IMR-90 (cell line): ENCODE results near the gene TNFRSF11A. TPM values are rescaled to one million over a fixed set of nuclear protein-coding genes. Genes with fewer than 3 reads are reported as not detected.

Experiments used
- ATAC-seq: fragments of 200-7000 bp; cut with Tn5 transposase; 2 replicates; pipeline ENCODE4 v1.9.1; 2020; ENCODE audit warnings: low read depth, mild to moderate bottlenecking, moderate library complexity
- BruUV-seq: library from RNA; stranded (reverse); fragments of 400-500 nt; replicated peaks from 2 replicates; lab custom pipeline; 2021; lab: Mats Ljungman, UMichigan
- CTCF ChIA-PET: fragments of 300-600 bp; formaldehyde crosslinking; extraction: SDS; loops from one replicate; lab custom pipeline; 2021; ENCODE audit warnings: antibody characterized with exemption; lab: Yijun Ruan, JAX
- POLR2A ChIA-PET: fragments of 300-600 bp; sonication (Branson Sonifier 250); formaldehyde crosslinking; loops from one replicate; lab custom pipeline; 2022; ENCODE audit warnings: antibody characterized with exemption; ENCODE audit not compliant: unreplicated experiment; lab: Charles Lee
- DNase-seq: peaks from one replicate; pipeline ENCODE4 v3.0.0; 2013
- H2AFZ ChIP-seq: replicated peaks from 2 replicates; pipeline ENCODE3; 2013; ENCODE audit warnings: low read length, mild to moderate bottlenecking; ENCODE audit not compliant: poor library complexity
- H2AK5ac ChIP-seq: 2 replicates; pipeline ENCODE4 v1.6.1; 2013; ENCODE audit warnings: low read depth, low read length, inconsistent platforms
- H2AK9ac ChIP-seq: replicated peaks from 2 replicates; pipeline ENCODE3; 2013; ENCODE audit warnings: mild to moderate bottlenecking, low read depth, low read length, moderate library complexity; ENCODE audit not compliant: poor library complexity
- H2BK120ac ChIP-seq: 2 replicates; pipeline ENCODE4 v1.6.1; 2013; ENCODE audit warnings: low read depth, low read length, inconsistent platforms
- H2BK15ac ChIP-seq: 3 replicates; pipeline ENCODE4 v1.6.1; 2013; ENCODE audit warnings: low read depth, low read length, inconsistent platforms
- H2BK20ac ChIP-seq: 2 replicates; pipeline ENCODE4 v1.6.1; 2013; ENCODE audit warnings: low read depth, mild to moderate bottlenecking, inconsistent platforms, low read length, moderate library complexity
- H2BK5ac ChIP-seq: 2 replicates; pipeline ENCODE4 v1.6.1; 2013; ENCODE audit warnings: mild to moderate bottlenecking, low read depth, low read length, inconsistent platforms; ENCODE audit not compliant: poor library complexity, severe bottlenecking
- H3K14ac ChIP-seq: replicated peaks from 2 replicates; pipeline ENCODE4 v1.6.1; 2013; ENCODE audit warnings: low read depth, low read length, inconsistent platforms
- H3K18ac ChIP-seq: 2 replicates; pipeline ENCODE4 v1.6.1; 2013; ENCODE audit warnings: low read depth, low read length, control low read depth
- H3K23ac ChIP-seq: 2 replicates; pipeline ENCODE4 v1.6.1; 2013; ENCODE audit warnings: low read depth, low read length, inconsistent platforms
- H3K27ac ChIP-seq: 2 replicates; pipeline ENCODE4 v1.5.1; 2013; ENCODE audit warnings: mild to moderate bottlenecking, control low read depth, low read length; ENCODE audit not compliant: insufficient read depth
- H3K27me3 ChIP-seq: 2 replicates; pipeline ENCODE4 v1.6.1; 2013; ENCODE audit warnings: low read length; ENCODE audit not compliant: control insufficient read depth, insufficient read depth
- H3K36me3 ChIP-seq: 2 replicates; pipeline ENCODE4 v1.6.1; 2013; ENCODE audit warnings: low read length, mixed read lengths; ENCODE audit not compliant: control insufficient read depth, insufficient read depth
- H3K4ac ChIP-seq: 2 replicates; pipeline ENCODE4 v1.6.1; 2013; ENCODE audit warnings: low read depth, low read length, inconsistent platforms
- H3K4me1 ChIP-seq: 2 replicates; pipeline ENCODE4 v1.6.1; 2013; ENCODE audit warnings: low read length, mixed read lengths; ENCODE audit not compliant: control insufficient read depth, insufficient read depth
- H3K4me2 ChIP-seq: 2 replicates; pipeline ENCODE4 v1.6.1; 2013; ENCODE audit warnings: low read depth, mild to moderate bottlenecking, control low read depth, low read length, moderate library complexity
- H3K4me3 ChIP-seq: 2 replicates; pipeline ENCODE4 v1.5.1; 2013; ENCODE audit warnings: low read depth, mild to moderate bottlenecking, control low read depth, low read length, moderate library complexity; ENCODE audit not compliant: insufficient read depth
- H3K56ac ChIP-seq: 2 replicates; pipeline ENCODE4 v1.6.1; 2013; ENCODE audit warnings: low read length, inconsistent platforms; ENCODE audit not compliant: insufficient read depth; ENCODE audit errors: extremely low read depth
- H3K79me1 ChIP-seq, 2 experiments: 2 replicates each; pipeline ENCODE4 v1.6.1; 2013; ENCODE audit warnings: low read length in 2 of 2, inconsistent platforms in 1 of 2, low read depth in 1 of 2
- H3K9ac ChIP-seq: 2 replicates; pipeline ENCODE4 v1.6.1; 2013; ENCODE audit warnings: low read depth, low read length, control low read depth
- H3K9me1 ChIP-seq: 2 replicates; pipeline ENCODE4 v1.6.1; 2013; ENCODE audit warnings: low read length, inconsistent platforms; ENCODE audit not compliant: insufficient read depth
- H3K9me3 ChIP-seq: 2 replicates; pipeline ENCODE4 v1.6.1; 2013; ENCODE audit warnings: low read length; ENCODE audit not compliant: control insufficient read depth, insufficient read depth
- H4K20me1 ChIP-seq: 2 replicates; pipeline ENCODE4 v1.6.1; 2013; ENCODE audit warnings: low read length, inconsistent platforms; ENCODE audit not compliant: insufficient read depth
- H4K5ac ChIP-seq: 2 replicates; pipeline ENCODE4 v1.6.1; 2013; ENCODE audit warnings: mild to moderate bottlenecking, low read depth, low read length, control low read depth
- H4K8ac ChIP-seq, 2 experiments: 2 replicates each; pipeline ENCODE4 v1.6.1; 2013; ENCODE audit warnings: low read depth in 2 of 2, low read length in 2 of 2, control low read depth in 1 of 2, inconsistent platforms in 1 of 2
- H4K91ac ChIP-seq: 2 replicates; pipeline ENCODE4 v1.6.1; 2013; ENCODE audit warnings: low read depth, low read length, inconsistent platforms; ENCODE audit not compliant: insufficient read depth
- BHLHE40 ChIP-seq: fragments of 150-350 bp; IDR thresholded peaks from 2 replicates; pipeline ENCODE4 v1.6.1; 2016; ENCODE audit warnings: mild to moderate bottlenecking, low read depth, low read length
- CEBPB ChIP-seq: IDR thresholded peaks from 2 replicates; pipeline ENCODE4 v1.6.1; 2012; ENCODE audit warnings: low read depth, low read length, improper control_type of control experiment
- CHD1 ChIP-seq: IDR thresholded peaks from 2 replicates; pipeline ENCODE4 v1.6.1; 2012; ENCODE audit warnings: low read depth, low read length, improper control_type of control experiment
- FOS ChIP-seq: fragments of 150-350 bp; IDR thresholded peaks from 2 replicates; pipeline ENCODE4 v1.6.1; 2016; ENCODE audit warnings: low read depth, low read length
- MAFK ChIP-seq: IDR thresholded peaks from 2 replicates; pipeline ENCODE4 v1.6.1; 2012; ENCODE audit warnings: low read depth, low read length, improper control_type of control experiment
- MAZ ChIP-seq: IDR thresholded peaks from 2 replicates; pipeline ENCODE4 v1.6.1; 2012; ENCODE audit warnings: low read depth, mild to moderate bottlenecking, low read length, improper control_type of control experiment, moderate library complexity, borderline replicate concordance
- MXI1 ChIP-seq: IDR thresholded peaks from 2 replicates; pipeline ENCODE4 v1.6.1; 2012; ENCODE audit warnings: low read depth, mild to moderate bottlenecking, low read length, moderate library complexity, borderline replicate concordance
- NFE2L2 ChIP-seq: fragments of 150-350 bp; IDR thresholded peaks from 2 replicates; pipeline ENCODE4 v1.6.1; 2016; ENCODE audit warnings: low read depth, mild to moderate bottlenecking, low read length
- POLR2A ChIP-seq: IDR thresholded peaks from 2 replicates; pipeline ENCODE4 v1.6.1; 2012; ENCODE audit warnings: mild to moderate bottlenecking, low read depth, low read length
- RAD21 ChIP-seq: IDR thresholded peaks from 2 replicates; pipeline ENCODE4 v1.6.1; 2012; ENCODE audit warnings: low read length, improper control_type of control experiment
- RCOR1 ChIP-seq: IDR thresholded peaks from 2 replicates; pipeline ENCODE4 v1.6.1; 2012; ENCODE audit warnings: mild to moderate bottlenecking, low read length, improper control_type of control experiment; ENCODE audit not compliant: insufficient replicate concordance
- RFX5 ChIP-seq: IDR thresholded peaks from 2 replicates; pipeline ENCODE4 v1.8.0; 2012; ENCODE audit warnings: low read depth, mild to moderate bottlenecking, low read length, moderate library complexity
- SMC3 ChIP-seq: fragments of 150-350 bp; IDR thresholded peaks from 2 replicates; pipeline ENCODE4 v1.6.1; 2016; ENCODE audit warnings: low read depth, mild to moderate bottlenecking, antibody characterized with exemption, low read length, moderate library complexity
- WGBS, 2 experiments: methylation state at CpG; one replicate each; pipeline versions ENCODE4 v1.1.5 to v1.1.7; 2013; ENCODE audit warnings: missing lambda C conversion rate in 2 of 2; ENCODE audit not compliant: insufficient read length in 1 of 2; ENCODE audit errors: extremely low coverage in 2 of 2; 5-methylcytosine and 5-hydroxymethylcytosine counted together
- dilution Hi-C: fragments of 300-500 bp; cut with HindIII; formaldehyde crosslinking; loops from one replicate; pipeline ENCODE4 v1.14.3; 2018; ENCODE audit warnings: low sequenced_read_pairs; ENCODE audit not compliant: unreplicated experiment
- in situ Hi-C: fragments of 300-500 bp; cut with MboI; formaldehyde crosslinking; loops from 3 replicates; pipeline ENCODE4 v1.14.3; 2019; ENCODE audit warnings: low sequenced_read_pairs, inconsistent platforms, mixed read lengths
- intact Hi-C: fragments of 100-400 bp; cut with micrococcal nuclease; formaldehyde crosslinking; loops from 2 replicates; pipeline ENCODE4 v1.10.0; 2022
- polyA plus RNA-seq, 3 experiments: library from polyadenylated mRNA; depleted of rRNA; stranded (reverse); fragments of >200 nt; gene quantifications; 2 replicates each; pipeline ENCODE4 v1.2.3, GENCODE V29; 2012; ENCODE audit warnings: low replicate concordance in 1 of 3
- total RNA-seq: library from RNA; depleted of rRNA; stranded (reverse); fragments of >200 nt; gene quantifications from 2 replicates; pipeline ENCODE4 v1.2.3, GENCODE V29; 2012
- TF ChIP-seq, protein P1 (sequence below): fragments of 150-350 bp; IDR thresholded peaks from 2 replicates; pipeline ENCODE4 v1.6.1; 2017; ENCODE audit warnings: mild to moderate bottlenecking, antibody characterized with exemption, low read length, low read depth
- TF ChIP-seq, protein P2 (sequence below): fragments of 150-350 bp; IDR thresholded peaks from 2 replicates; pipeline ENCODE4 v1.6.1; 2016; ENCODE audit warnings: low read depth, mild to moderate bottlenecking, low read length, moderate library complexity, borderline replicate concordance
- TF ChIP-seq, protein P3 (sequence below): conservative IDR thresholded peaks from 2 replicates; pipeline ENCODE4 v1.5.1; 2012; ENCODE audit warnings: mild to moderate bottlenecking, low read depth, low read length, improper control_type of control experiment

Gene TNFRSF11A
- total and polyA plus RNA-seq, 2 of the 4 experiments (the other 2 are of a cell fraction) = under 0.01 TPM; not detected in 1

DNA sequence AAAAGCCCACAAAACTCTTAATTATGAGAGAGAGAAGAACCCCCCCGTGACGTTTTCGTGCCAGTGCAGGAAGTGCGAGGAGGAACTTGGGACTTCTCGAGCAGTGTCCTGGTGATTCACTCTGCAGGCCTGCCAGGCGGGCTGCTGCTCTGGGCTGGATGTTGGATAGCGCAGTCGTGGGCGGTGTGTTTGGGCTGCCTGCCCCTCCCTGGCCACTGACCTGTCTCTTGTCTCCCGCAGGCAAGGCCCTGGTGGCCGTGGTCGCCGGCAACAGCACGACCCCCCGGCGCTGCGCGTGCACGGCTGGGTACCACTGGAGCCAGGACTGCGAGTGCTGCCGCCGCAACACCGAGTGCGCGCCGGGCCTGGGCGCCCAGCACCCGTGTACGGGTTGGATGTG, 29.0 kb downstream of the TNFRSF11A start:
- Histone ChIP-seq H3K23ac (no peak overlapping the region), H3K27ac (no peak overlapping the region), H3K4me1 (no peaks in the 10 kb centered on the region), H4K8ac (no peak overlapping the region), H2BK120ac (no peak overlapping the region), H2BK15ac (no peak overlapping the region), H2BK5ac (no peak overlapping the region), H3K18ac (no peak overlapping the region), H3K4ac (no peak overlapping the region), H3K9ac (no peak overlapping the region), H2AFZ (no peak overlapping the region), H3K9me3 (no peaks in the 10 kb centered on the region), H3K9me1 (no peaks in the 10 kb centered on the region), H2AK9ac (no peak overlapping the region), H4K5ac (no peak overlapping the region), H3K4me2 (no peak overlapping the region), H4K20me1 (no peaks in the 10 kb centered on the region), H3K14ac (no peak overlapping the region), H3K79me1 (no peaks in the 10 kb centered on the region), H2BK20ac (no peak overlapping the region), H3K36me3 (no peaks in the 10 kb centered on the region), H3K56ac (no peak overlapping the region), H3K27me3 (peaks cover 34% of the 10 kb centered on the region), H3K4me3 (no peak overlapping the region), H4K91ac (no peak overlapping the region), H2AK5ac (no peak overlapping the region)
- intact Hi-C loops (no loop called here), in situ Hi-C loops (no loop called here), dilution Hi-C loops (no loop called here)
- no peak for ATAC-seq
- DNase-seq = no peak
- TF ChIP-seq, protein P1, sequence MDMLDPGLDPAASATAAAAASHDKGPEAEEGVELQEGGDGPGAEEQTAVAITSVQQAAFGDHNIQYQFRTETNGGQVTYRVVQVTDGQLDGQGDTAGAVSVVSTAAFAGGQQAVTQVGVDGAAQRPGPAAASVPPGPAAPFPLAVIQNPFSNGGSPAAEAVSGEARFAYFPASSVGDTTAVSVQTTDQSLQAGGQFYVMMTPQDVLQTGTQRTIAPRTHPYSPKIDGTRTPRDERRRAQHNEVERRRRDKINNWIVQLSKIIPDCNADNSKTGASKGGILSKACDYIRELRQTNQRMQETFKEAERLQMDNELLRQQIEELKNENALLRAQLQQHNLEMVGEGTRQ = no peak
- no peak for TF ChIP-seq SMC3
- TF ChIP-seq POLR2A = no peak
- no peak for TF ChIP-seq CHD1
- no peak for TF ChIP-seq MAZ
- no peak for TF ChIP-seq BHLHE40
- TF ChIP-seq, protein P2, sequence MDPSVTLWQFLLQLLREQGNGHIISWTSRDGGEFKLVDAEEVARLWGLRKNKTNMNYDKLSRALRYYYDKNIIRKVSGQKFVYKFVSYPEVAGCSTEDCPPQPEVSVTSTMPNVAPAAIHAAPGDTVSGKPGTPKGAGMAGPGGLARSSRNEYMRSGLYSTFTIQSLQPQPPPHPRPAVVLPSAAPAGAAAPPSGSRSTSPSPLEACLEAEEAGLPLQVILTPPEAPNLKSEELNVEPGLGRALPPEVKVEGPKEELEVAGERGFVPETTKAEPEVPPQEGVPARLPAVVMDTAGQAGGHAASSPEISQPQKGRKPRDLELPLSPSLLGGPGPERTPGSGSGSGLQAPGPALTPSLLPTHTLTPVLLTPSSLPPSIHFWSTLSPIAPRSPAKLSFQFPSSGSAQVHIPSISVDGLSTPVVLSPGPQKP = no peak
- no peak for TF ChIP-seq FOS
- no peak for TF ChIP-seq RAD21
- TF ChIP-seq RFX5 = no peak
- TF ChIP-seq CEBPB = no peak
- TF ChIP-seq MAFK = no peak
- TF ChIP-seq RCOR1 = no peak
- TF ChIP-seq, protein P3, sequence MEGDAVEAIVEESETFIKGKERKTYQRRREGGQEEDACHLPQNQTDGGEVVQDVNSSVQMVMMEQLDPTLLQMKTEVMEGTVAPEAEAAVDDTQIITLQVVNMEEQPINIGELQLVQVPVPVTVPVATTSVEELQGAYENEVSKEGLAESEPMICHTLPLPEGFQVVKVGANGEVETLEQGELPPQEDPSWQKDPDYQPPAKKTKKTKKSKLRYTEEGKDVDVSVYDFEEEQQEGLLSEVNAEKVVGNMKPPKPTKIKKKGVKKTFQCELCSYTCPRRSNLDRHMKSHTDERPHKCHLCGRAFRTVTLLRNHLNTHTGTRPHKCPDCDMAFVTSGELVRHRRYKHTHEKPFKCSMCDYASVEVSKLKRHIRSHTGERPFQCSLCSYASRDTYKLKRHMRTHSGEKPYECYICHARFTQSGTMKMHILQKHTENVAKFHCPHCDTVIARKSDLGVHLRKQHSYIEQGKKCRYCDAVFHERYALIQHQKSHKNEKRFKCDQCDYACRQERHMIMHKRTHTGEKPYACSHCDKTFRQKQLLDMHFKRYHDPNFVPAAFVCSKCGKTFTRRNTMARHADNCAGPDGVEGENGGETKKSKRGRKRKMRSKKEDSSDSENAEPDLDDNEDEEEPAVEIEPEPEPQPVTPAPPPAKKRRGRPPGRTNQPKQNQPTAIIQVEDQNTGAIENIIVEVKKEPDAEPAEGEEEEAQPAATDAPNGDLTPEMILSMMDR = no peak
- no peak for TF ChIP-seq NFE2L2
- no peak for TF ChIP-seq MXI1
- POLR2A ChIA-PET = no interaction called here
- 94% methylated on average over 24 of the region's 29 CpGs; no CpG with 5 or more reads in 1 of the 2 experiments for WGBS, 2 experiments
- CTCF ChIA-PET = no interaction called here
- no TSS peak for BruUV-seq
